Adrenal gland (tissue), 12 donors: ENCODE results near the gene REXO5. TPM values are rescaled to one million over a fixed set of nuclear protein-coding genes. Genes with fewer than 3 reads are reported as not detected.

Experiments
- DNase-seq, 7 donors: peaks; one replicate each; pipeline ENCODE4 v3.0.0-alpha.2; 2019 to 2020
- H3K27ac ChIP-seq, 5 donors: fragments of 200-600 bp; sonication (generic) in 4 of 5; 1 replicate in 3 of 5; 2 replicates in 2 of 5; pipeline versions ENCODE4 v1.5.1 to v1.8.0; 2016 to 2020; ENCODE audit warnings: mild to moderate bottlenecking in 1 of 5
- H3K27me3 ChIP-seq: fragments of 200-600 bp; 2 replicates; pipeline ENCODE4 v1.8.0; 2021
- H3K36me3 ChIP-seq, 2 donors: fragments of 200-600 bp; replicated peaks in 1 of 2; 1 replicate in 1 of 2; 2 replicates in 1 of 2; pipeline versions ENCODE4 v1.5.1 to v1.8.0; 2018 to 2022
- H3K4me1 ChIP-seq, 2 donors: fragments of 200-600 bp; replicated peaks in 1 of 2; 1 replicate in 1 of 2; 2 replicates in 1 of 2; pipeline versions ENCODE4 v1.5.1 to v1.8.0; 2018 to 2021
- H3K4me3 ChIP-seq, 4 donors: fragments of 200-600 bp; sonication (generic) in 3 of 4; one replicate each; pipeline ENCODE4 v1.5.1; 2016 to 2018
- H3K9me3 ChIP-seq, 3 donors: fragments of 200-600 bp; sonication (generic) in 1 of 3; replicated peaks in 1 of 3; 1 replicate in 2 of 3; 2 replicates in 1 of 3; pipeline versions ENCODE4 v1.5.1 to v1.8.0; 2016 to 2021
- CTCF ChIP-seq, 6 experiments: fragments of 450-650 bp in 4 of 6; fragments of 200-600 bp in 2 of 6; sonication (generic) in 1 of 6; IDR thresholded peaks; 1 replicate in 5 of 6; 2 replicates in 1 of 6; pipeline versions ENCODE4 v1.5.1 to v1.8.0; 2016 to 2021; ENCODE audit warnings: antibody characterized with exemption in 6 of 6, mild to moderate bottlenecking in 2 of 6, moderate library complexity in 1 of 6
- POLR2A ChIP-seq, 2 donors: fragments of 450-650 bp; IDR thresholded peaks; one replicate each; pipeline ENCODE4 v1.6.1; 2017; ENCODE audit warnings: antibody characterized with exemption in 2 of 2, mild to moderate bottlenecking in 2 of 2, moderate library complexity in 1 of 2
- WGBS, 4 donors: extraction: QIAGEN DNeasy Blood & Tissue Kit in 2 of 4; methylation state at CpG; one replicate each; pipeline versions ENCODE4 v1.1.5 to v1.1.7; 2013 to 2017; 5-methylcytosine and 5-hydroxymethylcytosine counted together
- intact Hi-C, 2 donors: fragments of 100-400 bp; cut with DNase I; formaldehyde crosslinking; loops; one replicate each; pipeline versions ENCODE4 v1.14.1 to v1.15.0; 2022 to 2023
- polyA plus RNA-seq, 3 donors: library from polyadenylated mRNA; stranded (reverse); fragments of 200-250 nt in 2 of 3; fragments of 350-450 nt in 1 of 3; fragmentation: Illumina TruSeq in 1 of 3; extraction: RNeasy Lipid Tissue Mini Kit (QIAGEN cat#74804) in 1 of 3; gene quantifications; one replicate each; pipeline ENCODE4 v1.2.3, GENCODE V29; 2013 to 2014
- total RNA-seq, 9 donors: library from RNA; depleted of rRNA in 4 of 9; stranded (reverse); fragments of >200 nt in 4 of 9; fragments of 120-200 nt in 1 of 9; fragmentation: NEBNext Ultra II Directional in 1 of 9; extraction: Animal tissue kit (Norgen Biotek cat#: 25700) in 1 of 9; gene quantifications; one replicate each; pipeline versions ENCODE4 v1.1.0 to v1.2.4, GENCODE V29; 2013 to 2023
- donor health status: healthy with polysubstance abuse.
- donor health status: Bipolar disorder and iron deficiency.
- donor health status: DM: yes; HTN: yes; CAD: no.
- donor health status: DM: no; HTN: no; CAD: no.
- donor health status: DM: no; HTN: no; CAD: no.
- donor health status: DM: yes; HTN: yes; CAD: no.

The REXO5 gene
- total and polyA plus RNA-seq, 12 donors, result 0.78 to 10.1 (median 3.5) TPM

DNA sequence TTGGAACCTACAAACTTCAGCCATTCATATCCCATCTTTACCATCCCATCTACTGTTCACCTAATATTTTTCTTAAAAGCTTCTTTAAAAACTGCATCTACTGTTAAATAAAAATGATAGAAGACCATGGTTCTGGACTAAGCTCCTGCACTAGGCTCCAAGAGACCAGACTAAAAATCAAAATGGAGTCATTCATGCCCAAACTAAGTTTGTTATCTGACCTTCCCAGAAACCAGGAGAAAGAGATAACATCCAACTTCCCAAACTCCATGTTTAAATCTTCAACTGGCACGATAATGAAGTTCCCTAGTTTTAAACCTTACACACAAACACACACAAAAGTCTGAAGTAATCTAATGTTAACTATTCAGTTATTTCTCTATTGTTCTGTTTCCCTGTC is 80.0 kb downstream of the REXO5 start:
- peaks cover 0 to 2% of the 10 kb centered on the region in 2 donors for H3K36me3 ChIP-seq
- H3K4me3 ChIP-seq, result no peak overlapping the region
- H3K27ac ChIP-seq, result peak overlapping the region in 1 of 5 donors; percentile 7
- 0 to 71% (median 16%) methylated on average over 1 of the region's 1 CpG for whole genome bisulfite sequencing, 4 donors
- peaks cover 18 to 72% of the 10 kb centered on the region in 2 donors for H3K4me1 ChIP-seq
- DNase-seq, result no peak
- intact Hi-C loops, result no loop called here
- no peaks in the 10 kb centered on the region for H3K27me3 ChIP-seq
- TF ChIP-seq POLR2A (IDR thresholded peaks at IDR 0.05), result no peak
- no peak for TF ChIP-seq CTCF (IDR thresholded peaks at IDR 0.05)
- H3K9me3 ChIP-seq, result no peaks in the 10 kb centered on the region

GRCh38 chr16:20887207-20887606 is 80.9 kb downstream of the REXO5 start:
- Histone ChIP-seq H3K4me3 (no peak overlapping the region), H3K27me3 (no peaks in the 10 kb centered on the region), H3K9me3 (no peaks in the 10 kb centered on the region), H3K4me1 (peaks cover 18 to 69% of the 10 kb centered on the region in 2 donors), H3K27ac (peak overlapping the region; percentile 10 to 69 (median 31)), H3K36me3 (peaks cover 0 to 9% of the 10 kb centered on the region in 2 donors)
- TF ChIP-seq CTCF (IDR thresholded peaks at IDR 0.05) (no peak), POLR2A (IDR thresholded peaks at IDR 0.05) (no peak)
- 89 to 100% (median 98%) methylated on average over 1 of the region's 1 CpG for WGBS, 4 donors
- DNase-seq, result no peak
- intact Hi-C loops, result no loop called here

- no peaks in the 10 kb centered on the region for H3K9me3 ChIP-seq
- peaks cover 18 to 55% of the 10 kb centered on the region in 2 donors for H3K4me1 ChIP-seq
- 88 to 91% (median 89%) methylated on average over 3 to 4 of the region's 4 CpGs for WGBS, 4 donors
Observed at GRCh38 chr16:20889625-20890275, 83.4 kb downstream of the REXO5 start.

GRCh38 chr16:20894388-20894787 is 88.1 kb downstream of the REXO5 start:
- DNase-seq, result no peak
- Histone ChIP-seq H3K4me3 (no peak overlapping the region), H3K36me3 (peaks cover 0 to 25% of the 10 kb centered on the region in 2 donors), H3K4me1 (peaks cover 22 to 40% of the 10 kb centered on the region in 2 donors), H3K9me3 (no peaks in the 10 kb centered on the region), H3K27me3 (no peaks in the 10 kb centered on the region), H3K27ac (no peak overlapping the region)
- WGBS, 4 donors, result 65 to 84% (median 72%) methylated on average over 2 of the region's 2 CpGs
- TF ChIP-seq POLR2A (IDR thresholded peaks at IDR 0.05) (no peak), CTCF (IDR thresholded peaks at IDR 0.05) (no peak)
- intact Hi-C loops, result no loop called here

More at GRCh38 chr16:20889625-20890275, 83.4 kb downstream of the REXO5 start:
- DNase-seq, result no peak
- TF ChIP-seq POLR2A (IDR thresholded peaks at IDR 0.05) (no peak), CTCF (IDR thresholded peaks at IDR 0.05) (no peak)
- H3K4me3 ChIP-seq, result no peak overlapping the region
- H3K27ac ChIP-seq, result peak overlapping the region in 1 of 5 donors; percentile 47
- intact Hi-C loops, result no loop called here
- H3K27me3 ChIP-seq, result no peaks in the 10 kb centered on the region
- peaks cover 0 to 14% of the 10 kb centered on the region in 2 donors for H3K36me3 ChIP-seq
